Ovary (tissue), 9 donors: ENCODE data around the gene TNFRSF4. TPM values are rescaled to one million over a fixed set of nuclear protein-coding genes. Genes with fewer than 3 reads are reported as not detected.

Experiments
- DNase-seq, 5 donors: peaks; one replicate each; pipeline ENCODE4 v3.0.0-alpha.2; 2019 to 2020
- H3K27ac ChIP-seq, 2 donors: fragments of 200-600 bp; one replicate each; pipeline versions ENCODE4 v1.5.1 to v1.8.0; 2019 to 2022
- H3K27me3 ChIP-seq: fragments of 200-600 bp; one replicate; pipeline ENCODE4 v1.8.0; 2022
- H3K36me3 ChIP-seq: fragments of 200-600 bp; sonication (generic); one replicate; pipeline ENCODE4 v1.5.1; 2019
- H3K4me1 ChIP-seq: one replicate; pipeline ENCODE4 v1.8.1; 2013; ENCODE audit warnings: mild to moderate bottlenecking, moderate library complexity; ENCODE audit not compliant: insufficient read depth
- H3K4me3 ChIP-seq: fragments of 200-600 bp; sonication (generic); one replicate; pipeline ENCODE4 v1.5.1; 2017
- H3K9me3 ChIP-seq, 2 donors: fragments of 200-600 bp in 1 of 2; sonication (generic) in 1 of 2; one replicate each; pipeline versions ENCODE4 v1.5.1 to v1.8.1; 2013 to 2019; ENCODE audit warnings: mild to moderate bottlenecking in 1 of 2, moderate library complexity in 1 of 2
- CTCF ChIP-seq, 3 donors: fragments of 450-650 bp in 2 of 3; fragments of 200-600 bp in 1 of 3; IDR thresholded peaks; one replicate each; pipeline versions ENCODE4 v1.5.1 to v1.8.0; 2016 to 2022; ENCODE audit warnings: antibody characterized with exemption in 3 of 3, mild to moderate bottlenecking in 1 of 3
- EP300 ChIP-seq: sonication (generic); formaldehyde crosslinking; IDR thresholded peaks from one replicate; pipeline ENCODE4 v1.6.1; 2017; ENCODE audit warnings: antibody characterized with exemption
- POLR2A ChIP-seq: fragments of 450-650 bp; IDR thresholded peaks from one replicate; pipeline ENCODE4 v1.6.1; 2017; ENCODE audit warnings: antibody characterized with exemption, mild to moderate bottlenecking, moderate library complexity
- WGBS, 3 donors: extraction: QIAGEN DNeasy Blood & Tissue Kit in 1 of 3; methylation state at CpG; one replicate each; pipeline versions ENCODE4 v1.1.5 to v1.1.7; 2013 to 2017; 5-methylcytosine and 5-hydroxymethylcytosine counted together
- intact Hi-C, 4 donors: fragments of 100-400 bp; cut with DNase I; formaldehyde crosslinking; loops; one replicate each; pipeline versions ENCODE4 v1.11.0 to v1.15.1; 2022 to 2023
- polyA plus RNA-seq, 2 donors: library from polyadenylated mRNA; stranded (reverse); fragments of 200-250 nt in 1 of 2; fragments of 350-450 nt in 1 of 2; fragmentation: Illumina TruSeq in 1 of 2; extraction: RNeasy Lipid Tissue Mini Kit (QIAGEN cat#74804) in 1 of 2; gene quantifications; one replicate each; pipeline ENCODE4 v1.2.3, GENCODE V29; 2013 to 2014
- total RNA-seq, 7 donors: library from RNA; depleted of rRNA in 2 of 7; stranded (reverse); fragments of >200 nt in 2 of 7; fragmentation: NEBNext Ultra II Directional in 3 of 7; extraction: Animal tissue kit (Norgen Biotek cat#: 25700) in 3 of 7; gene quantifications; one replicate each; pipeline versions ENCODE4 v1.1.0 to v1.2.4, GENCODE V29; 2016 to 2023
- donor health status: DM: no; HTN: no; CAD: no; lungs with moderate emphysema.
- donor health status: DM: no; HTN: no; CAD: no.
- donor health status: Bipolar disorder and iron deficiency.
- donor health status: DM: yes; HTN: yes; CAD: no.
- donor health status: DM: no; HTN: no; CAD: no.
- donor health status: DM: yes; HTN: yes; CAD: no.

TNFRSF4 gene
- total and polyA plus RNA-seq, 9 donors: 0.37 to 2.5 (median 0.89) TPM; not detected in 1

DNA sequence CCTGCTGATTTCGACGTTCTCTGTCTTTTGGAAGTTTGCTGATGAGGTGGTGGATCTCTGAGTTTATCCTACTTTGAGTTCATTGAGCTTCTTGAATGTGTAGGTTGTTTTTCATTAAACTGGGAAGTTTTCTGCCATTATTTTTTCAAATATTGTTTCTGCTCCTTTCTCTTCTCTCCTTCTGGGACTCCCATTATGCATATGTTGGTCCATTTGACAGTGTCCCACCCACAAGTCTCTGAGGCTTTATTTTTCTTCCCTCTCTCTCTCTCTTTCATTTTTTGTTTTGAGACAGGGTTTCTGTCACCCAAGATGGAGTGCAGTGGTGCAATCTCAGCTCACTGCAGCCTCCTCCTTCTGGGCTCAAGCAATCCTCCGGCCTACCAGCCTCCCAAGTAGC is 19.2 kb downstream of the TNFRSF4 start:
- Histone ChIP-seq H3K9me3 (peaks cover 0 to 15% of the 10 kb centered on the region in 2 donors), H3K27ac (no peak overlapping the region), H3K27me3 (no peaks in the 10 kb centered on the region), H3K36me3 (no peaks in the 10 kb centered on the region), H3K4me3 (no peak overlapping the region), H3K4me1 (no peaks in the 10 kb centered on the region)
- WGBS, 3 donors: 59 to 86% (median 83%) methylated on average over 3 of the region's 3 CpGs
- DNase-seq: no peak
- intact Hi-C loops: no loop called here
- TF ChIP-seq CTCF (IDR thresholded peaks at IDR 0.05): no peak
- TF ChIP-seq EP300: no peak
- TF ChIP-seq POLR2A: no peak

- no peaks in the 10 kb centered on the region for H3K27me3 ChIP-seq
- 73 to 89% (median 88%) methylated on average over 11 of the region's 11 CpGs for WGBS, 3 donors
- H3K9me3 ChIP-seq: peaks cover 0 to 15% of the 10 kb centered on the region in 2 donors
- H3K4me3 ChIP-seq: no peak overlapping the region
- no peak overlapping the region for H3K27ac ChIP-seq
- TF ChIP-seq POLR2A (no peak), CTCF (IDR thresholded peaks at IDR 0.05) (no peak), EP300 (no peak)
- peak in 1 of 5 donors; percentile 23 for DNase-seq
- H3K4me1 ChIP-seq: no peaks in the 10 kb centered on the region
- intact Hi-C loops: no loop called here
- H3K36me3 ChIP-seq: no peaks in the 10 kb centered on the region
These were observed 22.2 kb downstream of the TNFRSF4 start for GRCh38 chr1:1191734-1192133.

DNA sequence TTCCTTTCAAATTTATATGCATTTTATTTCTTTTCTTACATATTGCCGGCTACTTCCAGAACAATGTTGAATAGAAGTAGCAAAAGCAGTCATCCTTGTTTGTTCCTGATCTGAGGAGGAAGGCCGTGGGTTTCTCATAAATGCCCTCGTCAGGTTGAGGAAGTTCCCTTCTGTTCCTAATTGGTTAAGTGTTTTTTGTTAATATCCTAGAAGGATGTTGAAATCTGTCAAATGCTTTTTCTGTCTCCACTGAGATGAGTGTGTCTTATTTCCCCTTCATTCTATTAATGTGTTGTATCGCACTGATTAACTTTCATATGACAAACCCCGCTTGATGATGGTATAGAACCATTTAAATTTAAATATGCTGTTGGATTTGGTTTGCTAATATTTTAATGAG is 24.8 kb downstream of the TNFRSF4 start:
- H3K9me3 ChIP-seq: peaks cover 0 to 7% of the 10 kb centered on the region in 2 donors
- no peak overlapping the region for H3K27ac ChIP-seq
- no peaks in the 10 kb centered on the region for H3K27me3 ChIP-seq
- no peak for DNase-seq
- H3K4me3 ChIP-seq: no peak overlapping the region
- no peaks in the 10 kb centered on the region for H3K36me3 ChIP-seq
- WGBS, 3 donors: 70 to 84% (median 70%) methylated on average over 5 of the region's 5 CpGs
- intact Hi-C loops: no loop called here
- TF ChIP-seq EP300 (no peak), POLR2A (no peak), CTCF (IDR thresholded peaks at IDR 0.05) (no peak)
- H3K4me1 ChIP-seq: no peaks in the 10 kb centered on the region

GRCh38 chr1:1187938-1188337 is 26.0 kb downstream of the TNFRSF4 start:
- intact Hi-C loops: no loop called here
- H3K27me3 ChIP-seq: no peaks in the 10 kb centered on the region
- H3K36me3 ChIP-seq: no peaks in the 10 kb centered on the region
- TF ChIP-seq EP300: no peak
- H3K9me3 ChIP-seq: peaks cover 0 to 7% of the 10 kb centered on the region in 2 donors
- DNase-seq: no peak
- H3K4me3 ChIP-seq: no peak overlapping the region
- no peak overlapping the region for H3K27ac ChIP-seq
- no peaks in the 10 kb centered on the region for H3K4me1 ChIP-seq

- TF ChIP-seq POLR2A (no peak), EP300 (no peak), CTCF (IDR thresholded peaks at IDR 0.05) (no peak)
- Histone ChIP-seq H3K27ac (no peak overlapping the region), H3K4me1 (no peaks in the 10 kb centered on the region), H3K9me3 (no peaks in the 10 kb centered on the region), H3K4me3 (no peak overlapping the region), H3K27me3 (no peaks in the 10 kb centered on the region), H3K36me3 (no peaks in the 10 kb centered on the region)
- intact Hi-C loops: no loop called here
- WGBS, 3 donors: 75 to 79% (median 79%) methylated on average over 31 of the region's 31 CpGs
- DNase-seq: peak in 2 of 5 donors; percentile 9 to 29
These were observed 28.7 kb downstream of the TNFRSF4 start for GRCh38 chr1:1185101-1185765.
